GM12878 (cell line): ENCODE data around the gene GPR155. TPM values are rescaled to one million over a fixed set of nuclear protein-coding genes. Genes with fewer than 3 reads are reported as not detected.

Experiments used
- ATAC-seq: fragments of 200-7000 bp; cut with Tn5 transposase; 3 replicates; pipeline ENCODE4 v1.9.1; 2020; ENCODE audit warnings: mild to moderate bottlenecking, moderate library complexity
- BruUV-seq: library from RNA; stranded (reverse); fragments of 400-500 nt; replicated peaks from 2 replicates; lab custom pipeline; 2021; lab: Mats Ljungman, UMichigan
- CTCF ChIA-PET: fragments of 300-600 bp; sonication (Branson Sonifier 250); formaldehyde crosslinking; extraction: SDS; loops from one replicate; lab custom pipeline; 2021; ENCODE audit warnings: inconsistent platforms; lab: Yijun Ruan, JAX
- POLR2A ChIA-PET: fragments of 350-600 bp; formaldehyde crosslinking; extraction: SDS; loops from one replicate; lab custom pipeline; 2021; ENCODE audit warnings: inconsistent platforms; lab: Charles Lee
- RAD21 ChIA-PET: fragments of 300-600 bp; sonication (Branson Sonifier 250); formaldehyde crosslinking; loops from one replicate; lab custom pipeline; 2023; ENCODE audit warnings: antibody characterized with exemption; ENCODE audit not compliant: unreplicated experiment; lab: Charles Lee
- SMC1A ChIA-PET: fragments of 300-600 bp; sonication (Branson Sonifier 250); formaldehyde crosslinking; loops from one replicate; lab custom pipeline; 2023; ENCODE audit not compliant: unreplicated experiment, uncharacterized antibody; lab: Charles Lee
- DNase-seq: peaks from one replicate; pipeline ENCODE4 v3.0.0-alpha.2; 2011; ENCODE audit warnings: low read depth, low spot score
- FAIRE-seq: peaks from 3 replicates; lab custom pipeline; 2011; peaks lifted over from hg19 to GRCh38; lab: Jason Lieb, UNC
- H2AFZ ChIP-seq: 2 replicates; pipeline ENCODE4 v1.6.0; 2011; ENCODE audit warnings: low read depth, low read length, control low read depth; ENCODE audit not compliant: control insufficient read depth
- H3K27ac ChIP-seq: 2 replicates; pipeline ENCODE4 v1.5.1; 2011; ENCODE audit warnings: control low read depth; ENCODE audit not compliant: control insufficient read depth, insufficient read depth
- H3K27me3 ChIP-seq, 2 experiments: replicated peaks in 1 of 2; 2 replicates each; pipeline versions ENCODE4 v1.6.0 to v1.6.1; 2011; ENCODE audit warnings: low read length in 1 of 2; ENCODE audit not compliant: control insufficient read depth in 2 of 2, insufficient read depth in 2 of 2
- H3K36me3 ChIP-seq, 2 experiments: 2 replicates each; pipeline ENCODE4 v1.5.1; 2011; ENCODE audit warnings: low read length in 1 of 2; ENCODE audit not compliant: control insufficient read depth in 2 of 2, insufficient read depth in 2 of 2
- H3K4me1 ChIP-seq: 2 replicates; pipeline ENCODE4 v1.6.1; 2011; ENCODE audit warnings: mild to moderate bottlenecking, low read length, moderate library complexity, mixed read lengths; ENCODE audit not compliant: control insufficient read depth, insufficient read depth
- H3K4me2 ChIP-seq: 2 replicates; pipeline ENCODE4 v1.6.0; 2011; ENCODE audit warnings: control low read depth; ENCODE audit not compliant: control insufficient read depth, insufficient read depth
- H3K4me3 ChIP-seq: fragments of 200-600 bp; sonication (generic); 2 replicates; pipeline ENCODE4 v1.5.1; 2016
- H3K79me2 ChIP-seq: 2 replicates; pipeline ENCODE4 v1.6.0; 2011; ENCODE audit warnings: low read length; ENCODE audit not compliant: control insufficient read depth, insufficient read depth
- H3K9ac ChIP-seq: 2 replicates; pipeline ENCODE4 v1.8.0; 2011; ENCODE audit warnings: low read length, control low read depth, mixed read lengths; ENCODE audit not compliant: control insufficient read depth, insufficient read depth
- H3K9me3 ChIP-seq: replicated peaks from 3 replicates; pipeline ENCODE4 v1.5.1; 2011; ENCODE audit warnings: mild to moderate bottlenecking, low read length; ENCODE audit not compliant: control insufficient read depth, insufficient read depth
- H4K20me1 ChIP-seq: 2 replicates; pipeline ENCODE4 v1.6.0; 2011; ENCODE audit not compliant: control insufficient read depth, insufficient read depth
- CEBPB ChIP-seq, 2 experiments: fragments of 150-350 bp in 1 of 2; IDR thresholded peaks; 2 replicates each; pipeline ENCODE4 v1.6.1; 2012 to 2014; ENCODE audit warnings: low read depth in 2 of 2, low read length in 2 of 2, borderline replicate concordance in 1 of 2, inconsistent platforms in 1 of 2
- CREM ChIP-seq: IDR thresholded peaks from 2 replicates; pipeline ENCODE4 v1.6.1; 2014; ENCODE audit warnings: antibody characterized with exemption, low read depth
- FOS ChIP-seq: IDR thresholded peaks from 3 replicates; pipeline ENCODE4 v1.6.1; 2011; ENCODE audit warnings: borderline replicate concordance; ENCODE audit not compliant: insufficient read length; ENCODE audit errors: extremely low read depth
- IKZF2 ChIP-seq, 2 experiments: fragments of 450-650 bp; IDR thresholded peaks; 2 replicates each; pipeline ENCODE4 v1.6.1; 2017; ENCODE audit warnings: mild to moderate bottlenecking in 2 of 2, moderate library complexity in 2 of 2
- JUND ChIP-seq: IDR thresholded peaks from 2 replicates; pipeline ENCODE4 v1.6.1; 2012; ENCODE audit warnings: low read depth, mild to moderate bottlenecking, low read length, improper control_type of control experiment, moderate library complexity
- POLR2AphosphoS2 ChIP-seq: IDR thresholded peaks from 2 replicates; pipeline ENCODE4 v1.6.1; 2011; ENCODE audit warnings: low read depth, mild to moderate bottlenecking, low read length, improper control_type of control experiment, moderate library complexity
- SMARCA5 ChIP-seq: fragments of 450-650 bp; IDR thresholded peaks from 2 replicates; pipeline ENCODE4 v1.6.1; 2017; ENCODE audit warnings: mild to moderate bottlenecking
- TBL1XR1 ChIP-seq: IDR thresholded peaks from 2 replicates; pipeline ENCODE4 v1.6.1; 2012; ENCODE audit warnings: low read depth, low read length, improper control_type of control experiment
- ZNF274 ChIP-seq: IDR thresholded peaks from one replicate; pipeline ENCODE4 v1.8.0; 2011; ENCODE audit not compliant: insufficient read length, insufficient read depth
- WGBS: methylation state at CpG from one replicate; pipeline ENCODE4 v1.1.6; 2016; ENCODE audit warnings: low lambda C conversion rate; ENCODE audit not compliant: insufficient replicate concordance, insufficient coverage; ENCODE audit errors: missing lambda C conversion rate; 5-methylcytosine and 5-hydroxymethylcytosine counted together
- in situ Hi-C: fragments of 300-500 bp; cut with MboI; formaldehyde crosslinking; loops from 9 replicates; pipeline ENCODE4 v1.14.3; 2018; ENCODE audit warnings: mixed read lengths
- intact Hi-C: fragments of 100-400 bp; cut with micrococcal nuclease; formaldehyde crosslinking; loops from one replicate; pipeline ENCODE4 v1.14.2; 2022; ENCODE audit not compliant: unreplicated experiment
- polyA plus RNA-seq, 11 experiments: library from polyadenylated mRNA; depleted of rRNA in 4 of 11; unstranded in 6 of 11; stranded (reverse) in 5 of 11; fragments of >200 nt; fragmentation: Nextera tagmentation in 4 of 11; fragmentation: Illumina TruSeq in 1 of 11; extraction: Ambion mirVana in 4 of 11; extraction: Trizol in 1 of 11; gene quantifications; 1 replicate in 1 of 11; 2 replicates in 10 of 11; pipeline versions ENCODE4 v1.2.1 to v1.2.3, GENCODE V29; 2011 to 2016; ENCODE audit warnings: inconsistent platforms in 2 of 11, missing spikeins in 2 of 11, low read depth in 1 of 11
- total RNA-seq, 4 experiments: library from RNA; depleted of rRNA in 3 of 4; stranded (reverse); fragments of >200 nt in 3 of 4; fragmentation: Illumina TruSeq in 1 of 4; extraction: Trizol in 1 of 4; gene quantifications; 2 replicates each; pipeline versions ENCODE4 v1.2.1 to v1.2.3, GENCODE V29; 2013 to 2021
- TF ChIP-seq, protein P1 (sequence below): IDR thresholded peaks from 2 replicates; pipeline ENCODE4 v1.6.1; 2012; ENCODE audit warnings: improper control_type of control experiment, low read depth, low read length; ENCODE audit not compliant: insufficient replicate concordance
- TF ChIP-seq, protein P2 (sequence below): fragments of 450-650 bp; formaldehyde crosslinking; IDR thresholded peaks from 2 replicates; pipeline ENCODE4 v1.4.0; 2020; ENCODE audit warnings: mild to moderate bottlenecking, moderate library complexity

The GPR155 gene
- total and polyA plus RNA-seq, 10 of the 15 experiments (the other 5 are each of a cell fraction or from before 2014, with no cell fraction given) = 0.53 to 3.0 (median 1.5) TPM

GRCh38 chr2:174486563-174487107 is at the start of gene GPR155 (continued):
- TF ChIP-seq, protein P1, sequence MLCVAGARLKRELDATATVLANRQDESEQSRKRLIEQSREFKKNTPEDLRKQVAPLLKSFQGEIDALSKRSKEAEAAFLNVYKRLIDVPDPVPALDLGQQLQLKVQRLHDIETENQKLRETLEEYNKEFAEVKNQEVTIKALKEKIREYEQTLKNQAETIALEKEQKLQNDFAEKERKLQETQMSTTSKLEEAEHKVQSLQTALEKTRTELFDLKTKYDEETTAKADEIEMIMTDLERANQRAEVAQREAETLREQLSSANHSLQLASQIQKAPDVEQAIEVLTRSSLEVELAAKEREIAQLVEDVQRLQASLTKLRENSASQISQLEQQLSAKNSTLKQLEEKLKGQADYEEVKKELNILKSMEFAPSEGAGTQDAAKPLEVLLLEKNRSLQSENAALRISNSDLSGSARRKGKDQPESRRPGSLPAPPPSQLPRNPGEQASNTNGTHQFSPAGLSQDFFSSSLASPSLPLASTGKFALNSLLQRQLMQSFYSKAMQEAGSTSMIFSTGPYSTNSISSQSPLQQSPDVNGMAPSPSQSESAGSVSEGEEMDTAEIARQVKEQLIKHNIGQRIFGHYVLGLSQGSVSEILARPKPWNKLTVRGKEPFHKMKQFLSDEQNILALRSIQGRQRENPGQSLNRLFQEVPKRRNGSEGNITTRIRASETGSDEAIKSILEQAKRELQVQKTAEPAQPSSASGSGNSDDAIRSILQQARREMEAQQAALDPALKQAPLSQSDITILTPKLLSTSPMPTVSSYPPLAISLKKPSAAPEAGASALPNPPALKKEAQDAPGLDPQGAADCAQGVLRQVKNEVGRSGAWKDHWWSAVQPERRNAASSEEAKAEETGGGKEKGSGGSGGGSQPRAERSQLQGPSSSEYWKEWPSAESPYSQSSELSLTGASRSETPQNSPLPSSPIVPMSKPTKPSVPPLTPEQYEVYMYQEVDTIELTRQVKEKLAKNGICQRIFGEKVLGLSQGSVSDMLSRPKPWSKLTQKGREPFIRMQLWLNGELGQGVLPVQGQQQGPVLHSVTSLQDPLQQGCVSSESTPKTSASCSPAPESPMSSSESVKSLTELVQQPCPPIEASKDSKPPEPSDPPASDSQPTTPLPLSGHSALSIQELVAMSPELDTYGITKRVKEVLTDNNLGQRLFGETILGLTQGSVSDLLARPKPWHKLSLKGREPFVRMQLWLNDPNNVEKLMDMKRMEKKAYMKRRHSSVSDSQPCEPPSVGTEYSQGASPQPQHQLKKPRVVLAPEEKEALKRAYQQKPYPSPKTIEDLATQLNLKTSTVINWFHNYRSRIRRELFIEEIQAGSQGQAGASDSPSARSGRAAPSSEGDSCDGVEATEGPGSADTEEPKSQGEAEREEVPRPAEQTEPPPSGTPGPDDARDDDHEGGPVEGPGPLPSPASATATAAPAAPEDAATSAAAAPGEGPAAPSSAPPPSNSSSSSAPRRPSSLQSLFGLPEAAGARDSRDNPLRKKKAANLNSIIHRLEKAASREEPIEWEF = no peak
- TF ChIP-seq, all 136 proteins: peak for 12

DNA sequence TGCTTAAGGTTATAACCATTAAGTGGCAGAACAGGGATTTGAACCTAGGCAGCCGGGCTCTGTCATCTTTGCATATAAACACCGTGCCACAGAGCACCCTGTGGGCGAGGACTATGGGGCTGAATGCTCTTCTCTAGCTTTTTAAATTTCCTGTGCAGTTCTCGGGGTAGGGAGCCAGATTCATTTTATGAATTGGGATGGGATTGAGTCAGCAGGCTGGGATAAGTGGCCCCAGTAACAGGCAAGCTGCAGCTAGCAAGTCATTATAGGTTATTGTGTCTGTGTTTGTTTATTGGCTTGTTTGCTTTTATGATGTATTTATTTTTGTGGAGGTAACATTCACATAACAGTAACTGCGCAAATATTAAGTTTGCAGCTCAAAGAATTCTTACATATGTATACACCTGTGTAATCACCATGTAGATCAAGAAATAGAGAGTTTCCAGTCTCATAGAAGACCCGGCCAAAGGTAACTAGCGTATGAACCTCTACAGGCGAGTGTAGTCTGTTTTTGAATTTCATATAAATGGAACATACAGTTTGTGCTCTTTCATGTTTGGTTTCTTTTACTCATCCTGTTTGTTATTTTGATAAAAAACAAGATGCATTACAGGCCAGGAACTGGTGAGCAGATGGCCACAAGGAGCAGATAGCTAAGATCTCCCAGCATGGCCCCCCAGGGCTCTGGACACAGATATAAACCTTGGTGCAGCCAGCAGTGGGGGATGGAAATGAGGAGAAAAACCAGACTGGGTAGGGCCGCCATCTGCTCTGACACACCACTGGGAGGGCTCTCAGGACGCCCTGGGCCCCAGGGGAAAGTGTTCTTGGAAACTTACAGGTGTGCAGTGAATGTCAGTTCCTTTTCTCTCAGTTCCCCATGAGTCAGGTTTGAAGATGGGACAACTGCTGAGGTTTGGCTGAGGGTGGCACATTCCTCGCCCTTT is 49.2 kb upstream of the GPR155 start:
- Histone ChIP-seq H3K27me3 (no peaks in the 10 kb centered on the region), H4K20me1 (no peaks in the 10 kb centered on the region), H3K9ac (no peak overlapping the region), H3K4me3 (no peak overlapping the region), H3K4me1 (peaks cover 5% of the 10 kb centered on the region), H3K27ac (no peak overlapping the region), H3K9me3 (no peaks in the 10 kb centered on the region), H2AFZ (no peak overlapping the region; the same call in 1 of the 2 replicates), H3K79me2 (no peaks in the 10 kb centered on the region), H3K36me3 (no peaks in the 10 kb centered on the region), H3K4me2 (no peak overlapping the region)
- SMC1A ChIA-PET = interaction anchor here (0.9 to 1.8 kb wide), 6 partner anchors 10 to 76 kb away, joined by 3 to 7 read pairs (median 5); no protein-coding TSS in a partner anchor
- ATAC-seq (peak; percentile 33), DNase-seq (no peak), FAIRE-seq (peak; percentile 81)
- RAD21 ChIA-PET = interaction anchor here (1.0 kb wide), 1 partner anchor 15 kb away, joined by 3 read pairs; no protein-coding TSS in a partner anchor
- WGBS = 39% methylated on average over 11 of the region's 11 CpGs
- in situ Hi-C loops (no loop called here), intact Hi-C loops (no loop called here)
- POLR2A ChIA-PET = no interaction called here
- BruUV-seq = no TSS peak
- CTCF ChIA-PET = interaction anchor here (1.5 to 6.2 kb wide), 2 partner anchors 73 to 235 kb away, joined by 3 to 33 read pairs; no protein-coding TSS in a partner anchor
- TF ChIP-seq TBL1XR1 (no peak), JUND (no peak), POLR2AphosphoS2 (no peak), CREM (no peak), IKZF2 (IDR thresholded peaks at IDR 0.05) (no peak), CEBPB (IDR thresholded peaks at IDR 0.05; ENCODE audit: borderline replicate concordance in 1 of 2, low read depth in 2 of 2, low read length in 2 of 2) (no peak), SMARCA5 (no peak), ZNF274 (no peak), FOS (no peak)
- TF ChIP-seq, protein P2, sequence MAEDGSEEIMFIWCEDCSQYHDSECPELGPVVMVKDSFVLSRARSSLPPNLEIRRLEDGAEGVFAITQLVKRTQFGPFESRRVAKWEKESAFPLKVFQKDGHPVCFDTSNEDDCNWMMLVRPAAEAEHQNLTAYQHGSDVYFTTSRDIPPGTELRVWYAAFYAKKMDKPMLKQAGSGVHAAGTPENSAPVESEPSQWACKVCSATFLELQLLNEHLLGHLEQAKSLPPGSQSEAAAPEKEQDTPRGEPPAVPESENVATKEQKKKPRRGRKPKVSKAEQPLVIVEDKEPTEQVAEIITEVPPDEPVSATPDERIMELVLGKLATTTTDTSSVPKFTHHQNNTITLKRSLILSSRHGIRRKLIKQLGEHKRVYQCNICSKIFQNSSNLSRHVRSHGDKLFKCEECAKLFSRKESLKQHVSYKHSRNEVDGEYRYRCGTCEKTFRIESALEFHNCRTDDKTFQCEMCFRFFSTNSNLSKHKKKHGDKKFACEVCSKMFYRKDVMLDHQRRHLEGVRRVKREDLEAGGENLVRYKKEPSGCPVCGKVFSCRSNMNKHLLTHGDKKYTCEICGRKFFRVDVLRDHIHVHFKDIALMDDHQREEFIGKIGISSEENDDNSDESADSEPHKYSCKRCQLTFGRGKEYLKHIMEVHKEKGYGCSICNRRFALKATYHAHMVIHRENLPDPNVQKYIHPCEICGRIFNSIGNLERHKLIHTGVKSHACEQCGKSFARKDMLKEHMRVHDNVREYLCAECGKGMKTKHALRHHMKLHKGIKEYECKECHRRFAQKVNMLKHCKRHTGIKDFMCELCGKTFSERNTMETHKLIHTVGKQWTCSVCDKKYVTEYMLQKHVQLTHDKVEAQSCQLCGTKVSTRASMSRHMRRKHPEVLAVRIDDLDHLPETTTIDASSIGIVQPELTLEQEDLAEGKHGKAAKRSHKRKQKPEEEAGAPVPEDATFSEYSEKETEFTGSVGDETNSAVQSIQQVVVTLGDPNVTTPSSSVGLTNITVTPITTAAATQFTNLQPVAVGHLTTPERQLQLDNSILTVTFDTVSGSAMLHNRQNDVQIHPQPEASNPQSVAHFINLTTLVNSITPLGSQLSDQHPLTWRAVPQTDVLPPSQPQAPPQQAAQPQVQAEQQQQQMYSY (CRISPR knock-in tag) = no peak
